OCI-LY1 (cell line): ENCODE data around the gene ADGRF1.

ENCODE experiments used
- H2AFZ ChIP-seq: fragments of 200-600 bp; sonication (generic), shearing (Covaris generic); 2 replicates; pipeline ENCODE4 v1.6.0; 2014; ENCODE audit warnings: antibody characterized with exemption, mild to moderate bottlenecking, low read length
- H3F3A ChIP-seq: fragments of 200-600 bp; sonication (generic), shearing (Covaris generic); 2 replicates; pipeline ENCODE4 v1.6.0; 2014; ENCODE audit warnings: mild to moderate bottlenecking, antibody characterized with exemption, low read length, moderate library complexity; ENCODE audit not compliant: insufficient read depth
- H3K27ac ChIP-seq: fragments of 200-600 bp; sonication (generic); 2 replicates; pipeline ENCODE4 v1.5.1; 2014; ENCODE audit warnings: low read length, mixed run types, mild to moderate bottlenecking, low read depth; ENCODE audit not compliant: poor library complexity, severe bottlenecking
- H3K27me3 ChIP-seq: fragments of 200-600 bp; sonication (generic); 2 replicates; pipeline ENCODE4 v1.6.0; 2014; ENCODE audit warnings: antibody characterized with exemption, mild to moderate bottlenecking, low read length, moderate library complexity; ENCODE audit not compliant: insufficient read depth
- H3K36me3 ChIP-seq: fragments of 200-600 bp; sonication (generic); 2 replicates; pipeline ENCODE4 v1.6.1; 2014; ENCODE audit warnings: mild to moderate bottlenecking, antibody characterized with exemption, low read length, moderate library complexity, mixed read lengths; ENCODE audit not compliant: insufficient read depth
- H3K4me1 ChIP-seq: fragments of 200-600 bp; sonication (generic); 2 replicates; pipeline ENCODE4 v1.5.1; 2014; ENCODE audit warnings: mild to moderate bottlenecking, low read length, moderate library complexity; ENCODE audit not compliant: insufficient read depth, severe bottlenecking
- H3K4me2 ChIP-seq: fragments of 200-600 bp; sonication (generic), shearing (Covaris generic); 2 replicates; pipeline ENCODE4 v1.6.1; 2014; ENCODE audit warnings: low read length
- H3K4me3 ChIP-seq: fragments of 200-600 bp; sonication (generic); 2 replicates; pipeline ENCODE4 v1.5.1; 2014; ENCODE audit warnings: low read length, low read depth, mild to moderate bottlenecking, mixed read lengths; ENCODE audit not compliant: poor library complexity, severe bottlenecking
- H3K79me2 ChIP-seq: fragments of 200-600 bp; shearing (Covaris generic); 2 replicates; pipeline ENCODE4 v1.6.1; 2016; ENCODE audit warnings: mixed run types, low read length, mixed read lengths; ENCODE audit not compliant: insufficient read depth
- H3K9ac ChIP-seq: fragments of 200-600 bp; sonication (generic), shearing (Covaris generic); 2 replicates; pipeline ENCODE4 v1.6.1; 2014; ENCODE audit warnings: mild to moderate bottlenecking, low read length, mixed read lengths
- H3K9me2 ChIP-seq: fragments of 200-600 bp; sonication (generic), shearing (Covaris generic); 2 replicates; pipeline ENCODE4 v1.6.1; 2014; ENCODE audit warnings: low read depth, mild to moderate bottlenecking, low read length, mixed read lengths
- H3K9me3 ChIP-seq: fragments of 200-600 bp; shearing (Covaris generic); 2 replicates; pipeline ENCODE4 v1.6.1; 2014; ENCODE audit warnings: low read length, mixed read lengths
- H4K20me1 ChIP-seq: fragments of 200-600 bp; sonication (generic), shearing (Covaris generic); 2 replicates; pipeline ENCODE4 v1.6.0; 2016; ENCODE audit warnings: mild to moderate bottlenecking, low read length; ENCODE audit not compliant: insufficient read depth
- CTCF ChIP-seq: fragments of 200-600 bp; sonication (generic), shearing (Covaris generic); IDR thresholded peaks from 2 replicates; pipeline ENCODE4 v1.5.1; 2017; ENCODE audit warnings: mild to moderate bottlenecking, antibody characterized with exemption, low read length, moderate library complexity, mixed read lengths
- EZH2 ChIP-seq: fragments of 200-600 bp; sonication (generic), shearing (Covaris generic); IDR thresholded peaks from 2 replicates; pipeline ENCODE4 v1.8.0; 2017; ENCODE audit warnings: borderline replicate concordance, mixed run types, mild to moderate bottlenecking, antibody characterized with exemption, low read length, moderate library complexity, mixed read lengths

Gene ADGRF1

DNA sequence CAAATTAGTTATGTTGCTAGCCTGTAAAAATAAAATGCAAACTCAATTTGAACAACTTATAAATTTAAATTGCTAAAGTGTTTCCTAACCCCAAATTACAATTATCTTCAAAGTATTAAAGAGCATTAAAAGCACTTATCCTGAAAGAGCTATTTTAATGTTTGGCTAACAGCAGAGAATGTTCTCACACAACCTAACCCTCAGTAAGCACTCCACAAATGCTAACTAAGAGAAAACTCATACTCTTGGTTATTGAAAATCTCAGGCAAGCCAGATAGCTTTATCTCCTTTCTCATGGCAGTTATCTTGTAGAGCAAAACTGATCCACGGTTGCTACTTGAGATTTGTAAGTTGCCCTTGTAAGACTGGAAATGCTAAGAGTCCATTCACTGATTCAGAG is 30.5 kb upstream of the ADGRF1 start:
- H2AFZ ChIP-seq, result no peak overlapping the region

DNA sequence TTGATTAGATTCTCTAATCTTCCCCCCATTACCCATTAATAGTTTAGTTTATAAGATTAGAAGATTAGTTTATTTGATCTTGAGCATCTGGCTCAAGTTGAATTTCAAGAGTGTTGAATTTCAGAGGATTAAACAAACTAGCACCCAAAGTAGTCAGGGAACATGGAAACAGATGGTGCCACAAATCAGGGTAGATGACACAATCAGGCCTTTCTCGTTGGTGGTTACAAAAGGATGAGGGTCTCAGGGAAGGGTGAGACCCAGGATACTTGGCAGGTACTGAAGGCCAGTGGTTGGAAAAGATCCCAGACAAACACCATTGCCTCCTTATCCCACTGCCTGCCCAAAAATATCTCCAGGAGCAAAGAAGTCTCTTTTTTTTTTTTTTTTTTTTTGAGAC is 29.5 kb upstream of the ADGRF1 start:
- Histone ChIP-seq H3K36me3 (no peaks in the 10 kb centered on the region), H3K9me2 (no peaks in the 10 kb centered on the region), H3K9ac (no peak overlapping the region), H3K4me3 (no peak overlapping the region), H4K20me1 (no peaks in the 10 kb centered on the region), H3F3A (no peaks in the 10 kb centered on the region), H2AFZ (no peak overlapping the region), H3K4me1 (no peaks in the 10 kb centered on the region), H3K4me2 (no peak overlapping the region), H3K27me3 (no peaks in the 10 kb centered on the region), H3K27ac (no peak overlapping the region), H3K79me2 (no peaks in the 10 kb centered on the region), H3K9me3 (no peaks in the 10 kb centered on the region)
- no peak for TF ChIP-seq EZH2
- no peak for TF ChIP-seq CTCF

More for the DNA sequence above, 30.5 kb upstream of the ADGRF1 start:
- H3F3A ChIP-seq, result no peaks in the 10 kb centered on the region
- H3K79me2 ChIP-seq, result no peaks in the 10 kb centered on the region
- H3K9me2 ChIP-seq, result no peaks in the 10 kb centered on the region
- H3K9me3 ChIP-seq, result no peaks in the 10 kb centered on the region
- no peak overlapping the region for H3K4me3 ChIP-seq
- no peak overlapping the region for H3K9ac ChIP-seq
- no peaks in the 10 kb centered on the region for H3K27me3 ChIP-seq
- no peak overlapping the region for H3K27ac ChIP-seq
- H3K4me2 ChIP-seq, result no peak overlapping the region
- H3K4me1 ChIP-seq, result no peaks in the 10 kb centered on the region
- no peak for TF ChIP-seq EZH2
- TF ChIP-seq CTCF, result no peak
- no peaks in the 10 kb centered on the region for H3K36me3 ChIP-seq
- H4K20me1 ChIP-seq, result no peaks in the 10 kb centered on the region

DNA sequence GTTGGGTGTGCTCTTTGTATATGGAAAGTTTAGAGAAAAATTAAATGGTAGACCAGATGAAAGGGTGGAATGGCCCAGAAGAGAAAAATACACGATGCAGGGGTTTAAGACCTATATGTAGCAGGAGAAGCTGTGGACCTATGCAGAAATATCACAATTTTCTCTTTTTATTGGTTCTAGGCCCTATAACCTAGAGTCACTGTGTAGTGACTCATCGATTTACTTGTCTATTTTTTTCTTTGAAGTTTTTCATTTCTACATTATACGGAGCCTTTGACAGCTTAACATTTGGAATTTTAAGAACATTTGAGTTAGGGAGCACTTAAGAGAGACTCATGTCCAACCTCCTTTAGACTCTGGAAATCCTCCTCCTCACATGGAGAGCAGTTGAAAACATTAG is 28.3 kb upstream of the ADGRF1 start:
- H3K9me2 ChIP-seq, result no peaks in the 10 kb centered on the region
- H2AFZ ChIP-seq, result no peak overlapping the region
- TF ChIP-seq CTCF (no peak), EZH2 (no peak)
- no peaks in the 10 kb centered on the region for H3K36me3 ChIP-seq
- H3K79me2 ChIP-seq, result no peaks in the 10 kb centered on the region
- H3K27me3 ChIP-seq, result no peaks in the 10 kb centered on the region
- H3K9me3 ChIP-seq, result no peaks in the 10 kb centered on the region
- no peak overlapping the region for H3K4me2 ChIP-seq
- H3K4me1 ChIP-seq, result no peaks in the 10 kb centered on the region
- no peaks in the 10 kb centered on the region for H3F3A ChIP-seq
- no peak overlapping the region for H3K4me3 ChIP-seq
- H3K27ac ChIP-seq, result no peak overlapping the region
- no peak overlapping the region for H3K9ac ChIP-seq
- H4K20me1 ChIP-seq, result no peaks in the 10 kb centered on the region
